Measurements from ENCODE around the gene RNF227.
"Not testable (repeated sequence)": the region's sequence is repeated elsewhere in the genome, so short reads cannot be mapped to it uniquely, and the experiment has no call there.

Gene RNF227

GRCh38 chr17:7915611-7916384 lies at the start of gene RNF227:
RNF227 (minus strand) TSS chr17:7916289; CDS start chr17:7916195, 94 bp downstream.
- DNase-seq = peak; percentile 52

- DNase-seq = no peak
Measured at GRCh38 chr17:7961421-7961820, 45.3 kb upstream of the RNF227 start.

- no peak for DNase-seq
Measured at GRCh38 chr17:7959503-7960253, 43.6 kb upstream of the RNF227 start.

GRCh38 chr17:7956228-7956965 lies 40.3 kb upstream of the RNF227 start:
- no peak for DNase-seq

- DNase-seq = no peak
Measured at GRCh38 chr17:7955414-7956227, 39.5 kb upstream of the RNF227 start.

- DNase-seq = not testable (repeated sequence)
Measured at GRCh38 chr17:7953266-7953665, 37.2 kb upstream of the RNF227 start.

GRCh38 chr17:7951143-7951792 lies 35.2 kb upstream of the RNF227 start:
- DNase-seq = no peak

GRCh38 chr17:7950578-7950977 lies 34.5 kb upstream of the RNF227 start:
- DNase-seq = no peak

GRCh38 chr17:7947651-7948050 lies 31.6 kb upstream of the RNF227 start:
- no peak for DNase-seq

- DNase-seq = no peak
Measured at GRCh38 chr17:7946441-7946840, 30.4 kb upstream of the RNF227 start.

GRCh38 chr17:7945651-7946050 lies 29.6 kb upstream of the RNF227 start:
- DNase-seq = no peak

GRCh38 chr17:7944326-7944725 lies 28.2 kb upstream of the RNF227 start:
- no peak for DNase-seq

GRCh38 chr17:7943291-7943690 lies 27.2 kb upstream of the RNF227 start:
- no peak for DNase-seq

- DNase-seq = no peak
Measured at GRCh38 chr17:7940743-7941142, 24.7 kb upstream of the RNF227 start.

GRCh38 chr17:7940034-7940433 lies 23.9 kb upstream of the RNF227 start:
- no peak for DNase-seq

- no peak for DNase-seq
Measured at GRCh38 chr17:7935859-7936258, 19.8 kb upstream of the RNF227 start.

GRCh38 chr17:7932949-7933348 lies 16.9 kb upstream of the RNF227 start:
- DNase-seq = no peak

GRCh38 chr17:7932483-7932891 lies 16.4 kb upstream of the RNF227 start:
- DNase-seq = no peak

GRCh38 chr17:7931709-7932482 lies 15.8 kb upstream of the RNF227 start, which contains the start of the genes CNTROB and TRAPPC1:
CNTROB (plus strand) TSS chr17:7932206; CDS start chr17:7933080, 874 bp downstream.
TRAPPC1 (minus strand) TSS chr17:7931946; CDS start chr17:7931829, 117 bp downstream.
- DNase-seq = peak; percentile 98

- DNase-seq = no peak
Measured at GRCh38 chr17:7930841-7931631, 14.9 kb upstream of the RNF227 start.

All from 8988T (cell line).